ENCODE results near the gene CDH24. TPM values are rescaled to one million over a fixed set of nuclear protein-coding genes. Genes with fewer than 3 reads are reported as not detected.

The CDH24 gene
- total and polyA plus RNA-seq, 2 of the 13 experiments (the other 11 are each of a cell fraction or from before 2014, with no cell fraction given), result 0.69 to 0.99 TPM

- TF ChIP-seq ZNF550 (CRISPR knock-in tag; IDR thresholded peaks at IDR 0.05; ENCODE audit: borderline replicate concordance) (no peak), FOXK1 (CRISPR knock-in tag; IDR thresholded peaks at IDR 0.05; ENCODE audit: borderline replicate concordance, low read depth) (peak; percentile 51; the same call in 1 of the 2 replicates), ZSCAN5A (CRISPR knock-in tag; IDR thresholded peaks at IDR 0.05; ENCODE audit: borderline replicate concordance) (0 out of 2 replicates have a peak, but pooled peaks have one; percentile 18), ZKSCAN8 (CRISPR knock-in tag; IDR thresholded peaks at IDR 0.05; ENCODE audit: borderline replicate concordance) (peak; percentile 49; the same call in 1 of the 2 replicates), ZNF256 (CRISPR knock-in tag; conservative IDR thresholded peaks at IDR 0.05) (peak; percentile 85), ZNF766 (CRISPR knock-in tag; IDR thresholded peaks at IDR 0.05; ENCODE audit: borderline replicate concordance) (peak; percentile 84; the same call in 1 of the 2 replicates), ZBTB8A (CRISPR knock-in tag; IDR thresholded peaks at IDR 0.05; ENCODE audit: borderline replicate concordance, low read depth) (0 out of 2 replicates have a peak, but pooled peaks have one; percentile 35), ZNF501 (CRISPR knock-in tag; IDR thresholded peaks at IDR 0.05) (peak; percentile 96), ONECUT2 (CRISPR knock-in tag; IDR thresholded peaks at IDR 0.05) (peak; percentile 39; the same call in 1 of the 2 replicates), ZNF567 (CRISPR knock-in tag; IDR thresholded peaks at IDR 0.05; ENCODE audit: borderline replicate concordance) (peak; percentile 94; the same call in 1 of the 2 replicates), ZNF232 (CRISPR knock-in tag; IDR thresholded peaks at IDR 0.05; ENCODE audit: borderline replicate concordance) (peak; percentile 82), TFAP4 (IDR thresholded peaks at IDR 0.05; ENCODE audit: borderline replicate concordance, low read depth) (peak; percentile 67; the same call in 1 of the 2 replicates), POLR2G (IDR thresholded peaks at IDR 0.05; ENCODE audit: low read depth, low read length) (peak; percentile 94), SOX5 (CRISPR knock-in tag; IDR thresholded peaks at IDR 0.05; ENCODE audit: borderline replicate concordance) (no peak), ZNF503 (CRISPR knock-in tag; IDR thresholded peaks at IDR 0.05) (no peak), CREM (IDR thresholded peaks at IDR 0.05) (peak; percentile 88), CREM (CRISPR knock-in tag; IDR thresholded peaks at IDR 0.05) (no peak), FOXO1 (CRISPR knock-in tag; IDR thresholded peaks at IDR 0.05) (peak; percentile 81), ZBTB20 (CRISPR knock-in tag; IDR thresholded peaks at IDR 0.05; ENCODE audit: borderline replicate concordance, low read depth) (peak; percentile 15; the same call in 1 of the 2 replicates), NFYB (CRISPR knock-in tag; IDR thresholded peaks at IDR 0.05) (peak; percentile 80), ZNF615 (CRISPR knock-in tag; IDR thresholded peaks at IDR 0.05; ENCODE audit: borderline replicate concordance) (peak; percentile 78; the same call in 1 of the 2 replicates), ZNF782 (CRISPR knock-in tag; IDR thresholded peaks at IDR 0.05; ENCODE audit: borderline replicate concordance) (no peak), ZNF292 (CRISPR knock-in tag; IDR thresholded peaks at IDR 0.05; ENCODE audit: borderline replicate concordance, low read depth) (0 out of 2 replicates have a peak, but pooled peaks have one; percentile 16)
These were observed 38.1 kb upstream of the CDH24 start, which contains the start of gene C14orf119 (continued) for GRCh38 chr14:23095196-23096108.
